GM23248 (cell line): ENCODE measurements around the gene NT5E. TPM values are rescaled to one million over a fixed set of nuclear protein-coding genes. Genes with fewer than 3 reads are reported as not detected.

Source experiments
- DNase-seq: peaks from one replicate; pipeline ENCODE4 v3.0.0-alpha.2; 2015
- H2AFZ ChIP-seq: fragments of 200-600 bp; sonication (generic); 2 replicates; pipeline ENCODE4 v1.6.1; 2016; ENCODE audit warnings: antibody characterized with exemption
- H3F3A ChIP-seq: fragments of 200-600 bp; sonication (generic); 2 replicates; pipeline ENCODE4 v1.6.1; 2016; ENCODE audit warnings: mild to moderate bottlenecking, antibody characterized with exemption, mixed run types; ENCODE audit not compliant: insufficient read depth
- H3K27ac ChIP-seq: fragments of 200-600 bp; sonication (generic); 2 replicates; pipeline ENCODE4 v1.5.1; 2016; ENCODE audit warnings: mild to moderate bottlenecking
- H3K27me3 ChIP-seq: fragments of 200-600 bp; sonication (generic); replicated peaks from 2 replicates; pipeline ENCODE4 v1.6.1; 2016; ENCODE audit warnings: mild to moderate bottlenecking; ENCODE audit not compliant: insufficient read depth
- H3K36me3 ChIP-seq: fragments of 200-600 bp; sonication (generic); 2 replicates; pipeline ENCODE4 v1.6.1; 2016; ENCODE audit warnings: low read depth, mild to moderate bottlenecking
- H3K4me1 ChIP-seq: fragments of 200-600 bp; sonication (generic); 2 replicates; pipeline ENCODE4 v1.6.1; 2016; ENCODE audit warnings: mild to moderate bottlenecking; ENCODE audit not compliant: insufficient read depth
- H3K4me2 ChIP-seq: fragments of 200-600 bp; sonication (generic); one replicate; pipeline ENCODE4 v1.6.1; 2016; ENCODE audit warnings: mild to moderate bottlenecking; ENCODE audit not compliant: unreplicated experiment
- H3K4me3 ChIP-seq: fragments of 200-600 bp; sonication (generic); 2 replicates; pipeline ENCODE4 v1.5.1; 2016; ENCODE audit warnings: mild to moderate bottlenecking
- H3K79me2 ChIP-seq: fragments of 200-600 bp; sonication (generic); 2 replicates; pipeline ENCODE4 v1.6.1; 2016; ENCODE audit warnings: mild to moderate bottlenecking; ENCODE audit not compliant: insufficient read depth
- H3K9ac ChIP-seq: fragments of 200-600 bp; sonication (generic); 2 replicates; pipeline ENCODE4 v1.6.1; 2016; ENCODE audit warnings: mild to moderate bottlenecking
- H3K9me2 ChIP-seq: fragments of 200-600 bp; sonication (generic); 2 replicates; pipeline ENCODE4 v1.6.1; 2016; ENCODE audit warnings: mixed run types, mild to moderate bottlenecking, moderate library complexity; ENCODE audit not compliant: insufficient read depth
- H3K9me3 ChIP-seq: fragments of 200-600 bp; sonication (generic); one replicate; pipeline ENCODE4 v1.6.1; 2017; ENCODE audit warnings: low read depth
- H4K20me1 ChIP-seq: fragments of 200-600 bp; sonication (generic); 2 replicates; pipeline ENCODE4 v1.6.0; 2016; ENCODE audit not compliant: insufficient read depth
- EZH2 ChIP-seq: fragments of 200-600 bp; sonication (generic); IDR thresholded peaks from 2 replicates; pipeline ENCODE4 v1.6.1; 2018; ENCODE audit warnings: antibody characterized with exemption, mild to moderate bottlenecking; ENCODE audit not compliant: insufficient read depth, poor library complexity, severe bottlenecking
- EZH2phosphoT487 ChIP-seq: fragments of 200-600 bp; sonication (generic); IDR thresholded peaks from 2 replicates; pipeline ENCODE4 v1.6.1; 2018; ENCODE audit warnings: antibody characterized with exemption, moderate library complexity, mild to moderate bottlenecking, low read depth; ENCODE audit not compliant: insufficient read depth
- WGBS, 2 experiments: methylation state at CpG; one replicate each; pipeline ENCODE4 v1.1.6; 2015 to 2017; ENCODE audit warnings: low lambda C conversion rate in 2 of 2, low coverage in 1 of 2; ENCODE audit errors: missing lambda C conversion rate in 2 of 2; 5-methylcytosine and 5-hydroxymethylcytosine counted together
- in situ Hi-C: fragments of 300-500 bp; cut with MboI; formaldehyde crosslinking; loops from 2 replicates; pipeline ENCODE4 v1.15.0; 2020
- polyA plus RNA-seq: library from polyadenylated mRNA; unstranded; fragments of >200 nt; fragmentation: Nextera tagmentation; extraction: Ambion mirVana; gene quantifications from 2 replicates; pipeline ENCODE4 v1.2.1, GENCODE V29; 2016
- total RNA-seq: library from RNA; depleted of rRNA; stranded (reverse); fragments of >200 nt; shearing (Covaris generic); gene quantifications from 2 replicates; pipeline ENCODE4 v1.2.3, GENCODE V29; 2014

Gene NT5E
- total and polyA plus RNA-seq, 2 experiments from 2014 or later = 201 to 264 TPM

DNA sequence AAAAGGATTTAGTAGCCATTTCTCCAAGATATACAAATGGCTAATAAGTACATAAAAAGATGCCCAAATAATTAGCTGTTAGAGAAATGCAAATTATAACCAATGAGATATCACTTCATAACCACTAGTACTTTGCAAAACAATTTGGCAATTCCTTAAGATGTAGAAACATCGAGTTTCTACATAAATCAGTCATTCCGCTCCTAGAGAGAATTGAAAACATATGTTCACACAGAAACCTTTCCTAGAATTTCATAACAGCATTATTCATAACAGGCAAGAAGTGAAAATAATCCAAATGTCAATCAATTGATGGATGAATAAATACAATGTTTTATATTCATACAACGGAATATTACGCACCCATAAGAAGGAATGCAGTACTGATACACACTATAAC, 20.5 kb upstream of the NT5E start:
- TF ChIP-seq EZH2 (no peak), EZH2phosphoT487 (no peak)
- H3K36me3 ChIP-seq = no peaks in the 10 kb centered on the region
- no peak overlapping the region for H3K27ac ChIP-seq
- H3K9me2 ChIP-seq = no peaks in the 10 kb centered on the region
- H2AFZ ChIP-seq = no peak overlapping the region
- no peak overlapping the region for H3K4me3 ChIP-seq
- H3K9ac ChIP-seq = no peak overlapping the region
- H3K4me1 ChIP-seq = no peaks in the 10 kb centered on the region; the same call in 1 of the 2 replicates
- DNase-seq = peak; percentile 34
- no peaks in the 10 kb centered on the region for H3K79me2 ChIP-seq
- H3K4me2 ChIP-seq = no peak overlapping the region
- peaks cover 4% of the 10 kb centered on the region; the same call in 1 of the 2 replicates for H3F3A ChIP-seq
- no peaks in the 10 kb centered on the region for H4K20me1 ChIP-seq
- H3K27me3 ChIP-seq = no peaks in the 10 kb centered on the region
- no peaks in the 10 kb centered on the region for H3K9me3 ChIP-seq
- in situ Hi-C loops = no loop called here
- WGBS, 2 experiments = 38 to 44% methylated on average over 4 of the region's 4 CpGs

DNA sequence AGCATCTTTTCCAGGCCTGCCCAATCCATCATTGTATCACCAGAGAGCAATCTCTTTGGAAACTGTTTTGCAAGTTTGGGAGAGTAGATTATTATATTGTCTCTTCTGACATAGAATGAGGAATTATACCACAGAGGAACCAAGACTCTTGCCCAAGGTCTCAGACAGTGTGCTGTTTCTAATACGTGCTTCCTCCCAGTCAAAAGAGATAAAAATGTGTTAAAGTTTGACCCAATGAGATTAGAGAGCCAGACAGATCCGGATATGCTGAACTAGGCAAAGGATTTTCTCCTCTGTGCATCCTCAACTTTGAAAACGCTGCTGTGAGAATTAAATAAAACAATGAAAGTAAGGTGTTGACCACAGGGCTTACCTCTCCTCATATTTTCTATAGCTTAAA, 18.6 kb upstream of the NT5E start:
- H2AFZ ChIP-seq = no peak overlapping the region
- no peak overlapping the region for H3K4me2 ChIP-seq
- H3K36me3 ChIP-seq = no peaks in the 10 kb centered on the region
- DNase-seq = no peak
- H4K20me1 ChIP-seq = no peaks in the 10 kb centered on the region
- H3K9me2 ChIP-seq = no peaks in the 10 kb centered on the region
- in situ Hi-C loops = no loop called here
- H3K4me3 ChIP-seq = no peak overlapping the region
- no peaks in the 10 kb centered on the region for H3K27me3 ChIP-seq
- WGBS, 2 experiments = 23 to 27% methylated on average over 3 of the region's 3 CpGs
- H3K27ac ChIP-seq = no peak overlapping the region
- no peaks in the 10 kb centered on the region for H3K79me2 ChIP-seq
- TF ChIP-seq EZH2 (no peak), EZH2phosphoT487 (no peak)
- no peaks in the 10 kb centered on the region for H3K9me3 ChIP-seq
- H3K9ac ChIP-seq = no peak overlapping the region
- H3F3A ChIP-seq = peaks cover 4% of the 10 kb centered on the region; the same call in 1 of the 2 replicates
- peaks cover 8% of the 10 kb centered on the region; the same call in 1 of the 2 replicates for H3K4me1 ChIP-seq

DNA sequence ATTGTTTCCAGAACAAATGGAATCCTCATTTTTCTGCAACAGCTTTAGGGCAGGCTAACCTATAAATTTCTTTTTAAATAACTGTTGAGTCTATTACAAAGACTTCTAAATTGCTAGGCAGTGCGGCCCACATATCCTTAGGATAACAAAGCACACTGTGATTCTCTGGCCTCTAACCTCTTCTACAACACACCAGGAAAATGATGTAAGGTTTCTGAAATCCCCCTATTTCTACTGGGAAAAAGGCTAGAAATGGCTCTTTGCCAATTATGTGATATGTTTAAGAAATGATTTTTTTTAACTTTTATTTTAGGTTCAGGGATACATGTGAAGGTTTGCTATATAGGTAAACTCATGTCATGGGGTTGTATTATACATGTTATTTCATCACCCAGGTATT, 17.3 kb upstream of the NT5E start:
- no peak overlapping the region for H3K9ac ChIP-seq
- no peaks in the 10 kb centered on the region for H3K27me3 ChIP-seq
- H3K9me2 ChIP-seq = no peaks in the 10 kb centered on the region
- no peak for DNase-seq
- peaks cover 14% of the 10 kb centered on the region for H3F3A ChIP-seq
- H3K36me3 ChIP-seq = no peaks in the 10 kb centered on the region
- no peak overlapping the region for H3K4me3 ChIP-seq
- peaks cover 15% of the 10 kb centered on the region; the same call in 1 of the 2 replicates for H3K4me1 ChIP-seq
- no peak overlapping the region for H2AFZ ChIP-seq
- H4K20me1 ChIP-seq = no peaks in the 10 kb centered on the region
- 96 to 100% methylated on average over 1 of the region's 1 CpG for WGBS, 2 experiments
- no peaks in the 10 kb centered on the region for H3K79me2 ChIP-seq
- H3K27ac ChIP-seq = no peak overlapping the region
- H3K4me2 ChIP-seq = no peak overlapping the region
- no peaks in the 10 kb centered on the region for H3K9me3 ChIP-seq
- TF ChIP-seq EZH2 (no peak), EZH2phosphoT487 (no peak)
- in situ Hi-C loops = no loop called here

DNA sequence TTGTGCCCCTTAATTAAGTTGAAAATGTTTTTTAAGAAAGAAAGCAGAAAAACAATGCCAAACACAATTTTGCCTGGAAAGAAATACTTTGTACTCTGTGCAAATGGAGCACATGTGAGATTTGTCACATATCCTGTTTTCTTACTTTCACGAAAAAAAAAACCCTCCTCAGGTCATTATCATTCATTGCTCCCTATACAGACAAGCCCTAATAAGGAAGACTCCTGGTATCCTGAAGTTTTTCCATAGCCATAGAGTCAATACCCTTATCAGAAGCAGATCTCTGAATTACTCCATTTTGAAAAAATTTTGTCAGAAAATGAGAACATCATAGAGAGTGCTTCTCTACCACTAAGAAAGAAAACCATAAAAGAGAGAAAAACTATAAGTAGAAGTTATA, 14.0 kb upstream of the NT5E start:
- Histone ChIP-seq H3K9me2 (no peaks in the 10 kb centered on the region), H3K79me2 (no peaks in the 10 kb centered on the region), H3K27me3 (no peaks in the 10 kb centered on the region), H2AFZ (peak overlapping the region; percentile 73), H3K4me1 (peaks cover 15% of the 10 kb centered on the region; the same call in 1 of the 2 replicates), H4K20me1 (no peaks in the 10 kb centered on the region), H3K27ac (peak overlapping the region; percentile 53), H3K4me3 (no peak overlapping the region; the same call in 1 of the 2 replicates), H3K9ac (peak overlapping the region; percentile 54; the same call in 1 of the 2 replicates), H3K36me3 (no peaks in the 10 kb centered on the region), H3K4me2 (peak overlapping the region; percentile 73), H3K9me3 (no peaks in the 10 kb centered on the region), H3F3A (peaks cover 14% of the 10 kb centered on the region)
- TF ChIP-seq EZH2 (no peak), EZH2phosphoT487 (no peak)
- DNase-seq = no peak
- in situ Hi-C loops = no loop called here
- WGBS, 2 experiments = 5 to 9% methylated on average over 1 of the region's 1 CpG
